Activated CD4-positive, CD25-positive, alpha-beta regulatory T cell treated with anti-CD3 and anti-CD28 coated beads, Interleukin-2, amount 50 U/mL, for 72 hours (primary cell): ENCODE measurements around the gene IL1RAPL2.
"Not testable (repeated sequence)": the region's sequence is repeated elsewhere in the genome, so short reads cannot be mapped to it uniquely, and the experiment has no call there.

ENCODE experiments used
- DNase-seq: peaks from one replicate; pipeline ENCODE4 v3.0.0; 2021

IL1RAPL2 gene

GRCh38 chrX:105190252-105190853 lies 624.4 kb downstream of the IL1RAPL2 start:
- no peak for DNase-seq

DNA sequence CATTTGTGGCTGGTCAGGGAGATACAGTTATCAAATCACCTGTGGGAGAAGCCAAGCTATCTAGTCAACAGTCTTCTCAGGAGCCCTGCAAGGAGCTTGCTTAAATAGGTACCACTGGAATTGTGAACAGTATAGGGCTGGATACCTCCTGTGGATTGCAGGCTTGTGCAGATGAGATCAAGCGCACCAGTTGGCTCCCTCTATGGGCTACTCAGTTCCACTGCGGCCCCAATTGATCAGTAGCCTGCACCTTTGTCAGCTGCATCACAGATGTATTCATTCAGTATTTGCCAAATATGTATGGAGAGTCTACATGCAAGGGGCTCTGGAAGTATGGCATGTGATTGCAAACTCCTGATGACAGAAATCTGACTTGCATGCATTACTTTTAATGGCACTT lies 625.9 kb downstream of the IL1RAPL2 start:
- no peak for DNase-seq

DNA sequence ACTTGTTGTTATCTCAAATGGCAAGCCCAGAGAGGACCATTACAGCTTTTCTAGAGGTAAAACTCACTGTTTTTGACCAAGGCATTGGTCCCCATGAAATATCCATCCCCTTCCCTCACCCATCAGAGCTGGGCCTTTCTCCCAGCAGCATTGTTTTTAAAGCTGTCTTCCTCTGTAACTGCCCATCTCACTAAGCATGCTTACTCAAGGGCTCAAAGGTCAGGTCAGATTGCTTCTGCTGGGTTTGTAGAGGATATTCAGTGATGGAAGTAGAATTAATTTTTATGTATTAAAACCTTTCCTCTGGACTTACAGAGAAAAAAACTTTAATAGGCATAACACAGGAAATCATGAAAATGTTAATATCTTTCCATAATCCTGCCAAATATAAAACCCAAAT lies 643.4 kb downstream of the IL1RAPL2 start:
- no peak for DNase-seq

- DNase-seq: no peak
Observed at GRCh38 chrX:105210258-105210657, 644.3 kb downstream of the IL1RAPL2 start.

DNA sequence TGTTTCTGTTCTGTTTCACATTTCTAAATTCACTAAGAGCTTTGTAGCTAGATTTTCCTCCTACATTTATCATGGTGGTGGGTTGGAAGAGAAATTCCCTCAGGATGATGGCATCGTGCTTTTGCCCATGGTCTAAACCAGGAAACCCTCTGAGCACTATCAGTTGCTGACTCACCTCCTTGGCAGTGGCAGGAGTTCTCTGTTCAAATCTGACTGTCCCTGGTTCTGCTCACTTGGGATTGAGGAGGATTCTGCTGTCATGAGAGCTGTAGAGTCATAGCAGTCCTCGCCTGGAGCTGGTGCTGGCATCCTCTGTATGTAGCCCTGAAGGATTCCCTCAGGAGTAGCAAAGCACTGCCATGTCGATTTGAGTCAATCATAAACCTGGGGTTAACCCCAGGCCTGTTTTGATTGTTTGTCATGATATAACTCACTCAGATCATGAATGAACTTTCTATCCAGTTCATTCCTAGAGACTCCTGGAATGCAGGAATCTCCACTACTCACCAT lies 645.1 kb downstream of the IL1RAPL2 start:
- DNase-seq: no peak

- no peak for DNase-seq
Observed at GRCh38 chrX:105219454-105220401, 653.7 kb downstream of the IL1RAPL2 start.

DNA sequence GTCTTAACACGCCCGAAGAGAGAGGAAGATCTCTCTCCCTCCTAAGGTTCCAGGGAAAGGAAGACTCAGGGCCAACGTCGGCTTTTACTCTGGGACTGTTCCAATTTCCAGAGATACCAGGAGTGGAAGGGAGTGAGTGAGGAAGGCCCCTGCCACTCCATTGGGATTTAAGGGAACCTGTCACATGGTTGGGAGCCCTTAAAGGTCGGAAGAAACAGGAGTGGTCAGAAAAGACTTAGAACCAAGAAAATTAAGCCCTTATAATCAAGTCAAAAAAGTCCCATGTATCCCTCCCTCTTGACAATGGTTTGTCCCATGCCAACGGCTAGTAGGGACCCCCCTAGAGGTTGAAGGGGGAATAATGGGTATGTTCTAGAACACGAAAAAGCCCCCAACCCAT lies 654.6 kb downstream of the IL1RAPL2 start, which contains the start of gene TEX13A:
TEX13A (minus strand) TSS at position 59 of the 400 bp plus-strand sequence. CDS start 297 bp downstream, outside the sequence.
- DNase-seq: no peak

DNA sequence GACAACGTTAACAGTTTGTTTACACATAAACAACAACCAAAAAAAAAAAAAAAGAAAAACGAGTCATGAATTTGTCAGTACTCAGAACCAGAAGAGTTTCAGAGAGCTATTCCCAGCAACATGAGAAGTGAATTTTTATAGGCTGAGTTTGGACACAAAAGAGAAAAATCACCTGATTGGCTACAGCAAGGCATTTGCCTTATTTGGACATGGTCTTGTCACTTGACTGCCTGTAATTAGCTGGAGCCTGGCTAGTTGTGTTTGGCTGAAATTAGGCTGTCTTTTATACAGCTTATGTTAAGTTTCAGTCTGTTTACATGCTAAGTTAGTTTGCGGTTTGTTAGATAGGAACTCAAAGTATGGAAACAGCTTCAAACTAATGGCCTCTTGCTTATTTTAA lies 655.4 kb downstream of the IL1RAPL2 start:
- no peak for DNase-seq

- no peak for DNase-seq
Observed at GRCh38 chrX:105226499-105226898, 660.5 kb downstream of the IL1RAPL2 start.

DNA sequence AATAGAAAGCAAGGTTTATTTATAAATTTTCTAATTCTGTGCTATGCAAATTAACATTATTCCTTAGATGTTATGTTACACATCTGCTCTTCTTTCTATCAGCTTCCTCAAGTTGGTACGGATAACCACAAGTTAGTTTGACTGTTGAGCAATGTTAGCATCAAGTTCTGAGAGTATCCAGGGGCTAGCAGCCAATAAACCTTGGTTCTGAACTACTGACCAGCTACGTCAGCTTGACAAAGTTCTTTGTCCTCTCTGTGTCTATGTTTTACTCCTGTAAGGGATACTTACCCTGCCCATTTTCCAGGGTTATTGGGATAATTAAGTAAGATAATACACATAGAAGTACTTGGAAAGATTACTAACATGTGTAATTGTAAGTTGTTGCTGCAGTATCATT lies 662.6 kb downstream of the IL1RAPL2 start:
- no peak for DNase-seq

GRCh38 chrX:105229146-105229545 lies 663.1 kb downstream of the IL1RAPL2 start:
- no peak for DNase-seq

- not testable (repeated sequence) for DNase-seq
Observed at GRCh38 chrX:105237407-105237806, 671.4 kb downstream of the IL1RAPL2 start.

GRCh38 chrX:105241056-105241455 lies 675.1 kb downstream of the IL1RAPL2 start:
- no peak for DNase-seq

DNA sequence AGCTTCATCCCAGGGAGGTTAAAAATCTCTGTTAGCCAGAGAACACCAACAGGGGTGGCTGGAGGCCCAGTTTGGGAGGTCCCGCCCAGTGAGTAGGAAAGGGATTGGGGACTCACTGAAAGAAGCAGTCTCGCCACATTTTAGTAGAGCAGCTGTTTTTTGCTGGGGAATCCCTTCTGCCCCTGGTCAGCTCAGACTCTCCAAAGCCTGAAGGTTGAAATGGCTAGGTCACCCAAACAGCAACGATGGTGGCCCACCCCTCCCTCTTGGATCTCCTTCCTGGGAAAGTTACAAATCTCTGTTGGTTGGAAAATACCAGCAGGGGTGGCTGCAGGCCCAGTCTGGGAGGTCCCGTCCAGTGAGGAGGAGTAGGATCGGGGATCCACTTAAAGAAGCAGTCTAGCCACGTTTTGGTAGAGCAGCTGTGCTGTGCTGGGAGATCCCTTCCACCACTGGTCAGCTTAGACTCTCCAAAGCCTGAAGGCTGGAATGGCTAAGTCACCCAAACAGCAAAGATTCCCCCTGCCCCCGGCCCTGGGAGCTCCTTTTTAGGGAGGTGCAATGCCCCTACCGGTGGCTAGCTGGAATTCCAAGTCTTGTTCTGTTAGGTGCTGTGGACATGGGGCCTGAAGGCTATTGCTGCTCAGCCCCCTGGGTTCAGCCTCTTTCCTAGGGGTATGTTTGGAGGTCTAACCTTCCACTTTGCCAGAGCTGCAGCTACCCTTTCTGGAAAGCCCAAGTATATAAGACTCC lies 694.5 kb downstream of the IL1RAPL2 start:
- DNase-seq: no peak

GRCh38 chrX:105263171-105263570 lies 697.2 kb downstream of the IL1RAPL2 start:
- no peak for DNase-seq

GRCh38 chrX:105263801-105264200 lies 697.8 kb downstream of the IL1RAPL2 start:
- DNase-seq: no peak

GRCh38 chrX:105265093-105265492 lies 699.1 kb downstream of the IL1RAPL2 start:
- no peak for DNase-seq

- DNase-seq: no peak
Observed at GRCh38 chrX:105266456-105266855, 700.5 kb downstream of the IL1RAPL2 start.

- DNase-seq: no peak
Observed at GRCh38 chrX:105267167-105267566, 701.2 kb downstream of the IL1RAPL2 start.

- DNase-seq: no peak
Observed at GRCh38 chrX:105269386-105269785, 703.4 kb downstream of the IL1RAPL2 start.

DNA sequence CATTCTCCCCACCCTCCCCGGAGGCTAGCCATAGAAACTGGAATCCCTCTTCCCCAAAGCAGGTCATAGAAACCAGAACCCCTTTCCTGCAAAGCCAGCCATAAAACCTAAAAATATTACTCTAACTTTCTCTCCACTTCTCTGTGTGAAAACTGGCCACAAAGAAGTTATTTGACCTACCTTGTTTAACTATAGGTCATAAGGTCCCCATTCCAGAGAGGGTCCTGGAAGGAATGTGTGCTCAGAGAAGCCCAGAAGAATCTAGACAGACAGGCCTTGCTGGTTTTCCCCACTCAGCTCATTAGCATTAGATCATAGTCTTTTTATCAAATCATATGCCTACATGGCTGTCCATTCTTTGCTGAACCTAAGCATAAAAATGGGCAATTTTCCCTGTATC lies 707.3 kb downstream of the IL1RAPL2 start:
- no peak for DNase-seq

DNA sequence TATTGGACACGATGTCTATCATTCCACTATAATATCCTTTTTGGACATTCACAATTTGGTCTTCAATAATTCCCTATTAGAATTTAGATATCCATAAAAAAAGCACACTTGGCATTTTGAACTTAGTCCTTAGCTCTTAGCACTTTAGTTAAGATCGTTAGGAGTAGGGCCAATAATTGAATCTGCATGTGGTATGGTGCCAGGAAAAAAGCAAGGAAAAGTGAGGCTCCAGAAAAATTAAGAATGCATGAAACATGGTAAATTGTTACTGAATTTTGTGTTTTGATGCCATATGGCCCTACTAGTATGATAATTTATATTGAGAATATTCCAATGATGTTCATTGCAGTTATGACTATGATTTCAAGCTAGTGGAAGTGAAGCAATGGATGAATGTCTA lies 708.1 kb downstream of the IL1RAPL2 start:
- no peak for DNase-seq

- no peak for DNase-seq
Observed at GRCh38 chrX:105277132-105277531, 711.1 kb downstream of the IL1RAPL2 start.
